ENCODE measurements around the gene FN1.

FN1 gene

DNA sequence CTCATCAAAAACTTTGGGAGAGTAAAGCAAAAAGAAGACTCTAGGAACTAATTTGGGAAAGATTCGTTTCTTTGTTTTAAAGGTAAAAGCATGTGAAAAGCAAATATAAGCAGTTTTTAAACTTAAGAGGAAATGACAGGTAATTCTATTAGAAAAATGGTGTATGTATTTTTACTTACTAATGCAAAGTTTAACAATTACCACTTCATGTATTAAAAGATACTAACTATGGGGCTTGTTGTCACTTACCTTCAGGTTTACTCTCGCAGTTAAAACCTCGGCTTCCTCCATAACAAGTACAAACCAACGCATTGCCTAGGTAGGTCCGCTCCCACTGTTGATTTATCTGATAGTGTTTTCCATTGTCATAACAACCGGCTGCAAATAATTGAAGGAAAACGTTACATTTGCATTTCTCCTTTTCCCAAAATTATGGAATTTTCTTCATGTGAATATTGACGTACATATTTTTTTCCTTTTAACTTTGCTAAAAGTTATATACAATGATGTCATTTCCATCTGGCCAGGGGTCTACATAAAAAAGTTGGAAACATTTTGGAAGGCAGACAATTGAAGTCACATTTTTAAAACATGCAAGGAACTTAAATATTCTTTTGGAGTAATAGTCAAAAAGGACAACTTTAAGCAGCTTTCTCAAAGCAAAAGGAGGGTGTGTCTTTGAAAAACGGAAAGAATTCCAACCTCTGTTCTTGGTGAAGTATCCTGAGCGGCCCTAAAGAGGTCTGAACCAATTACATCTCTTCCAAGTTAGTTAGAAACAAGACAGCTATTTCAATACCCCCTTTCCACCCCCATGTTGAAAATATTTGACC lies 1.2 kb downstream of the FN1 start:
- Histone ChIP-seq H3K27ac (ENCODE audit: extremely low read depth, low read depth, low read length) (no peak overlapping the region), H3K4me1 (ENCODE audit: control insufficient read depth, insufficient read depth, low read length) (0 out of 2 replicates have a peak, but pooled peaks cover 3% of the 10 kb centered on the region), H3K9me3 (ENCODE audit: control insufficient read depth, insufficient read depth, low read depth, low read length) (no peaks in the 10 kb centered on the region), H3K4me3 (ENCODE audit: low read depth, low read length) (peak overlapping the region; percentile 74), H3K36me3 (ENCODE audit: control insufficient read depth in 2 of 2, insufficient read depth in 1 of 2, low read length in 2 of 2) (peaks cover 5 to 33% of the 10 kb centered on the region in 2 experiments; a peak in 2 of 3 replicates)
- TF ChIP-seq, protein P1, sequence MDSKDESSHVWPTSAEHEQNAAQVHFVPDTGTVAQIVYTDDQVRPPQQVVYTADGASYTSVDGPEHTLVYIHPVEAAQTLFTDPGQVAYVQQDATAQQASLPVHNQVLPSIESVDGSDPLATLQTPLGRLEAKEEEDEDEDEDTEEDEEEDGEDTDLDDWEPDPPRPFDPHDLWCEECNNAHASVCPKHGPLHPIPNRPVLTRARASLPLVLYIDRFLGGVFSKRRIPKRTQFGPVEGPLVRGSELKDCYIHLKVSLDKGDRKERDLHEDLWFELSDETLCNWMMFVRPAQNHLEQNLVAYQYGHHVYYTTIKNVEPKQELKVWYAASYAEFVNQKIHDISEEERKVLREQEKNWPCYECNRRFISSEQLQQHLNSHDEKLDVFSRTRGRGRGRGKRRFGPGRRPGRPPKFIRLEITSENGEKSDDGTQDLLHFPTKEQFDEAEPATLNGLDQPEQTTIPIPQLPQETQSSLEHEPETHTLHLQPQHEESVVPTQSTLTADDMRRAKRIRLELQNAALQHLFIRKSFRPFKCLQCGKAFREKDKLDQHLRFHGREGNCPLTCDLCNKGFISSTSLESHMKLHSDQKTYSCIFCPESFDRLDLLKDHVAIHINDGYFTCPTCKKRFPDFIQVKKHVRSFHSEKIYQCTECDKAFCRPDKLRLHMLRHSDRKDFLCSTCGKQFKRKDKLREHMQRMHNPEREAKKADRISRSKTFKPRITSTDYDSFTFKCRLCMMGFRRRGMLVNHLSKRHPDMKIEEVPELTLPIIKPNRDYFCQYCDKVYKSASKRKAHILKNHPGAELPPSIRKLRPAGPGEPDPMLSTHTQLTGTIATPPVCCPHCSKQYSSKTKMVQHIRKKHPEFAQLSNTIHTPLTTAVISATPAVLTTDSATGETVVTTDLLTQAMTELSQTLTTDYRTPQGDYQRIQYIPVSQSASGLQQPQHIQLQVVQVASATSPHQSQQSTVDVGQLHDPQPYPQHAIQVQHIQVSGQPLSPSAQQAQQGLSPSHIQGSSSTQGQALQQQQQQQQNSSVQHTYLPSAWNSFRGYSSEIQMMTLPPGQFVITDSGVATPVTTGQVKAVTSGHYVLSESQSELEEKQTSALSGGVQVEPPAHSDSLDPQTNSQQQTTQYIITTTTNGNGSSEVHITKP (tag by site-specific recombination; IDR thresholded peaks at IDR 0.05), result peak; percentile 68
- TF ChIP-seq, protein P2, sequence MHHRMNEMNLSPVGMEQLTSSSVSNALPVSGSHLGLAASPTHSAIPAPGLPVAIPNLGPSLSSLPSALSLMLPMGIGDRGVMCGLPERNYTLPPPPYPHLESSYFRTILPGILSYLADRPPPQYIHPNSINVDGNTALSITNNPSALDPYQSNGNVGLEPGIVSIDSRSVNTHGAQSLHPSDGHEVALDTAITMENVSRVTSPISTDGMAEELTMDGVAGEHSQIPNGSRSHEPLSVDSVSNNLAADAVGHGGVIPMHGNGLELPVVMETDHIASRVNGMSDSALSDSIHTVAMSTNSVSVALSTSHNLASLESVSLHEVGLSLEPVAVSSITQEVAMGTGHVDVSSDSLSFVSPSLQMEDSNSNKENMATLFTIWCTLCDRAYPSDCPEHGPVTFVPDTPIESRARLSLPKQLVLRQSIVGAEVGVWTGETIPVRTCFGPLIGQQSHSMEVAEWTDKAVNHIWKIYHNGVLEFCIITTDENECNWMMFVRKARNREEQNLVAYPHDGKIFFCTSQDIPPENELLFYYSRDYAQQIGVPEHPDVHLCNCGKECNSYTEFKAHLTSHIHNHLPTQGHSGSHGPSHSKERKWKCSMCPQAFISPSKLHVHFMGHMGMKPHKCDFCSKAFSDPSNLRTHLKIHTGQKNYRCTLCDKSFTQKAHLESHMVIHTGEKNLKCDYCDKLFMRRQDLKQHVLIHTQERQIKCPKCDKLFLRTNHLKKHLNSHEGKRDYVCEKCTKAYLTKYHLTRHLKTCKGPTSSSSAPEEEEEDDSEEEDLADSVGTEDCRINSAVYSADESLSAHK (tag by site-specific recombination; IDR thresholded peaks at IDR 0.05), result no peak
- TF ChIP-seq ZNF501 (tag by site-specific recombination; IDR thresholded peaks at IDR 0.05) (no peak), ZNF184 (tag by site-specific recombination; IDR thresholded peaks at IDR 0.05) (no peak), MZF1 (tag by site-specific recombination; IDR thresholded peaks at IDR 0.05; ENCODE audit: borderline replicate concordance) (no peak), ZNF155 (tag by site-specific recombination; IDR thresholded peaks at IDR 0.05) (no peak)
- TF ChIP-seq, protein P3, sequence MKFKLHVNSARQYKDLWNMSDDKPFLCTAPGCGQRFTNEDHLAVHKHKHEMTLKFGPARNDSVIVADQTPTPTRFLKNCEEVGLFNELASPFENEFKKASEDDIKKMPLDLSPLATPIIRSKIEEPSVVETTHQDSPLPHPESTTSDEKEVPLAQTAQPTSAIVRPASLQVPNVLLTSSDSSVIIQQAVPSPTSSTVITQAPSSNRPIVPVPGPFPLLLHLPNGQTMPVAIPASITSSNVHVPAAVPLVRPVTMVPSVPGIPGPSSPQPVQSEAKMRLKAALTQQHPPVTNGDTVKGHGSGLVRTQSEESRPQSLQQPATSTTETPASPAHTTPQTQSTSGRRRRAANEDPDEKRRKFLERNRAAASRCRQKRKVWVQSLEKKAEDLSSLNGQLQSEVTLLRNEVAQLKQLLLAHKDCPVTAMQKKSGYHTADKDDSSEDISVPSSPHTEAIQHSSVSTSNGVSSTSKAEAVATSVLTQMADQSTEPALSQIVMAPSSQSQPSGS (tag by site-specific recombination; IDR thresholded peaks at IDR 0.05; ENCODE audit: low read depth), result peak; percentile 64
- ChIA-PET POLR2A (interaction anchor here (0.6 kb wide), 1 partner anchor 185 kb away, joined by 3 read pairs; no protein-coding TSS in a partner anchor), CTCF (interaction anchor here (0.6 kb wide), 1 partner anchor 62 kb away, joined by 3 read pairs; no protein-coding TSS in a partner anchor)

DNA sequence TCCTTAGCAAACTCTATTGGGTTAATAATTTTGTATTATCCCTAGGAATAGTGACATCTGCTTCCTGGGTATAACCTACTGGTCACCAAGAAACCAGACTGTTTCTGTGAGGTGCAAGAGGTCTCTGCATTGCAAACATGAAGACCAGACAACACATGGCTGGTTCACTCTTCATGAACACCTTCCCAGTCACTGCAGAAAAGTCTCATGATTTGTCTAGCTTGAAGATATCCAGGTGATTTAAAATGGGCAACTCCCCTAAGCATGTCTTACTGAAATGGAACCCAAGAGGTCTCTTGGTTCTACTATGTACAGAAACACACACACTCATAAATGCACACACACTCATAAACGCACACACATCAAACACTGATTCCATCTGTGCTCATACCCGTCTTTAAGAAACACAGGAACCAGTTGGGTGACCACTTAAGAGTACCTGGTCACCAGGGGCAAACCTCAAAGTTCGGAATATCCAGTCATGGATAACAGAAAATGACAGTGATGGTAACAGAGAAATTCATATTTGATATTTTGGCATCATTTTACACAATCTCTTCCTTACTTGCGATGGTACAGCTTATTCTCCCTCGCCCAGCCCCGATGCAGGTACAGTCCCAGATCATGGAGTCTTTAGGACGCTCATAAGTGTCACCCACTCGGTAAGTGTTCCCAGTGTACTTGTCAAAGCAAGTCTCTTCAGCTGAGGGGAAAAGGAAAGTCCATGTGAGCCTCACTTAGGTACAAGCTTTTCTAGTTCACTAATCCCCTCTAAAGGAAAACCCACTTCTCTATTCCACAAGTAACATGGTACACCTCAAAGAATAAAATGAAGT lies 2.9 kb downstream of the FN1 start:
- ChIA-PET POLR2A (interaction anchor here (1.3 kb wide), 1 partner anchor 29 kb away, joined by 3 read pairs; no protein-coding TSS in a partner anchor), CTCF (interaction anchor here (0.6 to 0.9 kb wide), 4 partner anchors 10 to 488 kb away, joined by 3 to 5 read pairs (median 3); no protein-coding TSS in a partner anchor)
- TF ChIP-seq, protein P4, sequence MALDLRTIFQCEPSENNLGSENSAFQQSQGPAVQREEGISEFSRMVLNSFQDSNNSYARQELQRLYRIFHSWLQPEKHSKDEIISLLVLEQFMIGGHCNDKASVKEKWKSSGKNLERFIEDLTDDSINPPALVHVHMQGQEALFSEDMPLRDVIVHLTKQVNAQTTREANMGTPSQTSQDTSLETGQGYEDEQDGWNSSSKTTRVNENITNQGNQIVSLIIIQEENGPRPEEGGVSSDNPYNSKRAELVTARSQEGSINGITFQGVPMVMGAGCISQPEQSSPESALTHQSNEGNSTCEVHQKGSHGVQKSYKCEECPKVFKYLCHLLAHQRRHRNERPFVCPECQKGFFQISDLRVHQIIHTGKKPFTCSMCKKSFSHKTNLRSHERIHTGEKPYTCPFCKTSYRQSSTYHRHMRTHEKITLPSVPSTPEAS (tag by site-specific recombination; IDR thresholded peaks at IDR 0.05), result peak; percentile 45; the same call in 1 of the 2 replicates
- TF ChIP-seq BCL11B (tag by site-specific recombination; IDR thresholded peaks at IDR 0.05; ENCODE audit: low read depth) (no peak), ZNF239 (tag by site-specific recombination; IDR thresholded peaks at IDR 0.05) (no peak)
- H3K4me3 ChIP-seq (ENCODE audit: low read depth, low read length), result no peak overlapping the region
- no peaks in the 10 kb centered on the region for H3K9me3 ChIP-seq (ENCODE audit: control insufficient read depth, insufficient read depth, low read depth, low read length)
- H3K4me1 ChIP-seq (ENCODE audit: control insufficient read depth, insufficient read depth, low read length), result 0 out of 2 replicates have a peak, but pooled peaks cover 3% of the 10 kb centered on the region
- H3K36me3 ChIP-seq (ENCODE audit: control insufficient read depth in 2 of 2, insufficient read depth in 1 of 2, low read length in 2 of 2), result peaks cover 12 to 45% of the 10 kb centered on the region in 2 experiments
- H3K27ac ChIP-seq (ENCODE audit: extremely low read depth, low read depth, low read length), result no peak overlapping the region
